Testis (tissue), 2 donors: ENCODE results near the gene KLHL29.

Source experiments
- CTCF ChIP-seq, 3 experiments: fragments of 450-650 bp in 2 of 3; fragments of 200-600 bp in 1 of 3; sonication (generic) in 1 of 3; IDR thresholded peaks; one replicate each; pipeline ENCODE4 v1.5.1; 2016 to 2019; ENCODE audit warnings: antibody characterized with exemption in 3 of 3, mild to moderate bottlenecking in 2 of 3, moderate library complexity in 1 of 3
- POLR2A ChIP-seq: fragments of 450-650 bp; IDR thresholded peaks from one replicate; pipeline ENCODE4 v1.6.1; 2017; ENCODE audit warnings: antibody characterized with exemption, mild to moderate bottlenecking, moderate library complexity

GRCh38 chr2:23548143-23548769 is 163.3 kb downstream of the KLHL29 start:
- TF ChIP-seq CTCF (IDR thresholded peaks at IDR 0.05) (no peak), POLR2A (no peak)
